GM23338 (cell line): ENCODE data around the gene CDKAL1. TPM values are rescaled to one million over a fixed set of nuclear protein-coding genes. Genes with fewer than 3 reads are reported as not detected.

Source experiments
- ATAC-seq: fragments of 200-7000 bp; cut with Tn5 transposase; 3 replicates; pipeline ENCODE4 v1.9.1; 2020
- DNase-seq: peaks from one replicate; pipeline ENCODE4 v3.0.0-alpha.2; 2015; ENCODE audit warnings: low spot score
- H2AFZ ChIP-seq: fragments of 200-600 bp; sonication (generic); 2 replicates; pipeline ENCODE4 v1.8.0; 2016; ENCODE audit warnings: antibody characterized with exemption, mild to moderate bottlenecking, moderate library complexity
- H3F3A ChIP-seq: fragments of 200-600 bp; sonication (generic); replicated peaks from 2 replicates; pipeline ENCODE4 v1.8.0; 2017; ENCODE audit warnings: antibody characterized with exemption, mixed run types, low read depth
- H3K27ac ChIP-seq: fragments of 200-600 bp; sonication (generic); 2 replicates; pipeline ENCODE4 v1.6.1; 2016; ENCODE audit warnings: low read depth
- H3K27me3 ChIP-seq: fragments of 200-600 bp; sonication (generic); 2 replicates; pipeline ENCODE4 v1.8.0; 2016; ENCODE audit warnings: mild to moderate bottlenecking, mixed run types, moderate library complexity; ENCODE audit not compliant: insufficient read depth
- H3K36me3 ChIP-seq: fragments of 200-600 bp; sonication (generic); 2 replicates; pipeline ENCODE4 v1.8.0; 2016; ENCODE audit warnings: mild to moderate bottlenecking; ENCODE audit not compliant: insufficient read depth
- H3K4me1 ChIP-seq: fragments of 200-600 bp; sonication (generic); 2 replicates; pipeline ENCODE4 v1.8.0; 2016; ENCODE audit warnings: mild to moderate bottlenecking, moderate library complexity; ENCODE audit not compliant: insufficient read depth
- H3K4me2 ChIP-seq: fragments of 200-600 bp; sonication (generic); 2 replicates; pipeline ENCODE4 v1.7.1; 2017; ENCODE audit warnings: mixed run types
- H3K4me3 ChIP-seq: fragments of 200-600 bp; sonication (generic); 2 replicates; pipeline ENCODE4 v1.6.1; 2016; ENCODE audit warnings: mixed run types
- H3K79me2 ChIP-seq: fragments of 200-600 bp; sonication (generic); replicated peaks from 2 replicates; pipeline ENCODE4 v1.8.0; 2017; ENCODE audit warnings: mild to moderate bottlenecking; ENCODE audit not compliant: insufficient read depth
- H3K9me2 ChIP-seq: fragments of 200-600 bp; sonication (generic); 2 replicates; pipeline ENCODE4 v1.8.0; 2017; ENCODE audit not compliant: insufficient read depth
- H4K20me1 ChIP-seq: fragments of 200-600 bp; sonication (generic); replicated peaks from 2 replicates; pipeline ENCODE4 v1.8.0; 2017; ENCODE audit warnings: mild to moderate bottlenecking; ENCODE audit not compliant: insufficient read depth
- H3K27ac Mint-ChIP-seq: 2 replicates; pipeline ENCODE4 v1.8.0; 2020; ENCODE audit warnings: inconsistent platforms, mild to moderate bottlenecking, moderate library complexity, mixed read lengths
- H3K27me3 Mint-ChIP-seq: 3 replicates; pipeline ENCODE4 v1.8.0; 2022; ENCODE audit warnings: low read depth, mild to moderate bottlenecking, moderate library complexity, mixed read lengths, inconsistent platforms; ENCODE audit not compliant: insufficient read depth, poor library complexity
- H3K36me3 Mint-ChIP-seq: 3 replicates; pipeline ENCODE4 v1.8.0; 2021; ENCODE audit warnings: low read depth, mild to moderate bottlenecking, inconsistent platforms, moderate library complexity, mixed read lengths
- H3K4me1 Mint-ChIP-seq: 3 replicates; pipeline ENCODE4 v1.8.0; 2020; ENCODE audit warnings: mild to moderate bottlenecking, inconsistent platforms, mixed read lengths
- H3K4me3 Mint-ChIP-seq: 3 replicates; pipeline ENCODE4 v1.8.0; 2021; ENCODE audit warnings: moderate library complexity, mild to moderate bottlenecking, inconsistent platforms, mixed read lengths
- H3K9me3 Mint-ChIP-seq: 3 replicates; pipeline ENCODE4 v1.8.0; 2020; ENCODE audit warnings: moderate library complexity, mild to moderate bottlenecking, inconsistent platforms, mixed read lengths
- CREB1 ChIP-seq: fragments of 250-450 bp; sonication (Bioruptor Pico); IDR thresholded peaks from 2 replicates; pipeline ENCODE4 v1.5.0; 2020; ENCODE audit warnings: low read depth, mild to moderate bottlenecking, moderate library complexity
- CTCF ChIP-seq, 2 experiments: fragments of 200-600 bp in 1 of 2; sonication (generic) in 1 of 2; conservative IDR thresholded peaks; 2 replicates each; pipeline versions ENCODE4 v1.5.1 to v1.6.1; 2016 to 2017; ENCODE audit warnings: antibody characterized with exemption in 2 of 2, low read depth in 2 of 2, mild to moderate bottlenecking in 2 of 2, moderate library complexity in 1 of 2
- ETS1 ChIP-seq: IDR thresholded peaks from 2 replicates; pipeline ENCODE4 v1.6.1; 2016; ENCODE audit warnings: antibody characterized with exemption
- EZH2 ChIP-seq: fragments of 200-600 bp; sonication (generic); IDR thresholded peaks from one replicate; pipeline ENCODE4 v1.8.0; 2017; ENCODE audit warnings: antibody characterized with exemption, mild to moderate bottlenecking, low read depth; ENCODE audit not compliant: unreplicated experiment
- EZH2phosphoT487 ChIP-seq: fragments of 200-600 bp; sonication (generic); IDR thresholded peaks from one replicate; pipeline ENCODE4 v1.8.1; 2018; ENCODE audit warnings: antibody characterized with exemption; ENCODE audit not compliant: unreplicated experiment
- JUNB ChIP-seq: IDR thresholded peaks from one replicate; pipeline ENCODE4 v1.6.1; 2016; ENCODE audit warnings: antibody characterized with exemption; ENCODE audit not compliant: unreplicated experiment
- NANOG ChIP-seq: IDR thresholded peaks from 2 replicates; pipeline ENCODE4 v1.6.1; 2016; ENCODE audit warnings: antibody characterized with exemption, borderline replicate concordance
- POLR2AphosphoS5 ChIP-seq: IDR thresholded peaks from 2 replicates; pipeline ENCODE4 v1.6.1; 2016; ENCODE audit warnings: antibody characterized with exemption, low read depth
- REST ChIP-seq: IDR thresholded peaks from one replicate; pipeline ENCODE4 v1.6.1; 2018; ENCODE audit warnings: antibody characterized with exemption; ENCODE audit not compliant: unreplicated experiment
- STAT1 ChIP-seq: IDR thresholded peaks from one replicate; pipeline ENCODE4 v1.6.1; 2016; ENCODE audit warnings: antibody characterized with exemption; ENCODE audit not compliant: unreplicated experiment
- ZNF114 ChIP-seq: fragments of 250-450 bp; sonication (Bioruptor Pico); IDR thresholded peaks from 2 replicates; pipeline ENCODE4 v1.5.0; 2020; ENCODE audit warnings: mild to moderate bottlenecking, moderate library complexity
- ZNF331 ChIP-seq: fragments of 250-450 bp; sonication (Bioruptor Pico); IDR thresholded peaks from 2 replicates; pipeline ENCODE4 v1.5.0; 2020; ENCODE audit warnings: low read depth, mild to moderate bottlenecking, moderate library complexity
- ZNF462 ChIP-seq: fragments of 250-450 bp; sonication (Bioruptor Pico); IDR thresholded peaks from 2 replicates; pipeline ENCODE4 v1.5.0; 2020; ENCODE audit warnings: mild to moderate bottlenecking, moderate library complexity
- polyA plus RNA-seq: library from polyadenylated mRNA; unstranded; fragments of >200 nt; fragmentation: Nextera tagmentation; extraction: Ambion mirVana; gene quantifications from 2 replicates; pipeline ENCODE4 v1.2.1, GENCODE V29; 2016
- total RNA-seq: library from RNA; depleted of rRNA; stranded (reverse); fragments of >200 nt; shearing (Covaris generic); gene quantifications from 2 replicates; pipeline ENCODE4 v1.2.3, GENCODE V29; 2014

CDKAL1 gene
- total and polyA plus RNA-seq, 2 experiments from 2014 or later: 17.8 to 35.0 TPM

GRCh38 chr6:21079468-21080048 is 545.3 kb downstream of the CDKAL1 start:
- Mint-ChIP-seq H3K27me3 (peaks cover 4% of the 10 kb centered on the region), H3K27ac (no peak overlapping the region), H3K4me1 (peaks cover 10% of the 10 kb centered on the region), H3K4me3 (no peak overlapping the region), H3K9me3 (no peaks in the 10 kb centered on the region), H3K36me3 (no peaks in the 10 kb centered on the region)
- H3K4me2 ChIP-seq: no peak overlapping the region
- H3K4me1 ChIP-seq: peaks cover 10% of the 10 kb centered on the region; the same call in 1 of the 2 replicates
- H3K36me3 ChIP-seq: no peaks in the 10 kb centered on the region
- H3F3A ChIP-seq: no peaks in the 10 kb centered on the region
- TF ChIP-seq EZH2phosphoT487 (no peak), REST (no peak), NANOG (no peak), ZNF114 (CRISPR knock-in tag) (no peak), JUNB (no peak), POLR2AphosphoS5 (no peak), ZNF331 (CRISPR knock-in tag) (no peak), EZH2 (no peak), ZNF462 (no peak), CTCF (conservative IDR thresholded peaks at IDR 0.05; ENCODE audit: low read depth in 2 of 2) (no peak), STAT1 (no peak), CREB1 (CRISPR knock-in tag) (no peak), ETS1 (no peak)
- H3K4me3 ChIP-seq: no peak overlapping the region
- no peaks in the 10 kb centered on the region for H3K27me3 ChIP-seq
- H3K9me2 ChIP-seq: no peaks in the 10 kb centered on the region
- DNase-seq: no peak
- H2AFZ ChIP-seq: no peak overlapping the region
- ATAC-seq: no peak
- H3K27ac ChIP-seq: no peak overlapping the region
- no peaks in the 10 kb centered on the region for H4K20me1 ChIP-seq
- H3K79me2 ChIP-seq: no peaks in the 10 kb centered on the region
